T-cell (primary cell): ENCODE data around the gene CCL27. TPM values are rescaled to one million over a fixed set of nuclear protein-coding genes. Genes with fewer than 3 reads are reported as not detected.
"Not testable (repeated sequence)": the region's sequence is repeated elsewhere in the genome, so short reads cannot be mapped to it uniquely, and the experiment has no call there.

Experiments
- ATAC-seq, 4 experiments: fragments of 200-7000 bp in 3 of 4; fragments of 150-1000 bp in 1 of 4; cut with Tn5 transposase; replicated peaks in 1 of 4; 1 replicate in 3 of 4; 2 replicates in 1 of 4; pipeline ENCODE4 v1.10.0; 2021; ENCODE audit warnings: moderate library complexity in 3 of 4, mild to moderate bottlenecking in 2 of 4, moderate number of reproducible peaks in 1 of 4
- CTCF ChIA-PET, 2 donors: fragments of 300-600 bp; sonication (Branson Sonifier 250); formaldehyde crosslinking; loops; one replicate each; lab custom pipeline; 2022; ENCODE audit warnings: antibody characterized with exemption in 2 of 2; lab: Charles Lee
- POLR2A ChIA-PET, 2 donors: fragments of 300-600 bp; sonication (Branson Sonifier 250); formaldehyde crosslinking; loops; one replicate each; lab custom pipeline; 2022; ENCODE audit warnings: antibody characterized with exemption in 2 of 2; lab: Charles Lee
- DNase-seq, 35 experiments: peaks; one replicate each; pipeline versions ENCODE4 v3.0.0 to v3.0.0-alpha.2; 2013 to 2023
- H3K27ac ChIP-seq: one replicate; pipeline ENCODE4 v1.5.1; 2013; ENCODE audit warnings: low read length
- H3K27me3 ChIP-seq, 2 experiments: replicated peaks in 1 of 2; 1 replicate in 1 of 2; 2 replicates in 1 of 2; pipeline versions ENCODE4 v1.6.1 to v1.7.0; 2013; ENCODE audit warnings: low read length in 1 of 2, mixed read lengths in 1 of 2; ENCODE audit not compliant: control insufficient read depth in 2 of 2, insufficient read depth in 2 of 2; ENCODE audit errors: extremely low read depth in 1 of 2
- H3K36me3 ChIP-seq, 2 donors: 1 replicate in 1 of 2; 2 replicates in 1 of 2; pipeline versions ENCODE4 v1.6.1 to v1.7.0; 2013; ENCODE audit warnings: low read length in 1 of 2; ENCODE audit not compliant: control insufficient read depth in 2 of 2, insufficient read depth in 1 of 2; ENCODE audit errors: extremely low read depth in 1 of 2
- H3K4me1 ChIP-seq, 2 experiments: 1 replicate in 1 of 2; 2 replicates in 1 of 2; pipeline versions ENCODE4 v1.6.1 to v1.7.0; 2013; ENCODE audit warnings: low read length in 2 of 2, mixed read lengths in 1 of 2; ENCODE audit not compliant: insufficient read depth in 2 of 2, control insufficient read depth in 1 of 2; ENCODE audit errors: extremely low read depth in 1 of 2
- H3K4me3 ChIP-seq, 2 donors: 1 replicate in 1 of 2; 2 replicates in 1 of 2; pipeline versions ENCODE4 v1.5.1 to v1.7.0; 2013; ENCODE audit warnings: mild to moderate bottlenecking in 2 of 2, low read length in 1 of 2, moderate library complexity in 1 of 2; ENCODE audit not compliant: control insufficient read depth in 1 of 2; ENCODE audit errors: extremely low read depth in 1 of 2
- H3K9me3 ChIP-seq: 2 replicates; pipeline ENCODE4 v1.7.0; 2013
- H3K27ac Mint-ChIP-seq, 2 donors: one replicate each; pipeline ENCODE4 v1.8.0; 2020 to 2021; ENCODE audit warnings: mild to moderate bottlenecking in 2 of 2, mixed read lengths in 2 of 2
- H3K27me3 Mint-ChIP-seq, 2 donors: one replicate each; pipeline ENCODE4 v1.8.0; 2021 to 2022; ENCODE audit warnings: mixed read lengths in 2 of 2
- H3K36me3 Mint-ChIP-seq: one replicate; pipeline ENCODE4 v1.8.0; 2021; ENCODE audit warnings: mixed read lengths
- H3K4me1 Mint-ChIP-seq, 3 donors: one replicate each; pipeline ENCODE4 v1.8.0; 2020 to 2022; ENCODE audit warnings: mixed read lengths in 3 of 3, mild to moderate bottlenecking in 1 of 3
- H3K4me3 Mint-ChIP-seq, 3 donors: one replicate each; pipeline ENCODE4 v1.8.0; 2020 to 2022; ENCODE audit warnings: mild to moderate bottlenecking in 3 of 3, mixed read lengths in 3 of 3, moderate library complexity in 3 of 3
- H3K9me3 Mint-ChIP-seq, 3 donors: one replicate each; pipeline ENCODE4 v1.8.0; 2020 to 2022; ENCODE audit warnings: mixed read lengths in 3 of 3
- WGBS: methylation state at CpG from one replicate; pipeline ENCODE4 v1.1.5; 2013; ENCODE audit warnings: missing lambda C conversion rate; ENCODE audit not compliant: insufficient coverage; 5-methylcytosine and 5-hydroxymethylcytosine counted together
- total RNA-seq, 35 experiments: library from RNA in 6 of 35; stranded (reverse) in 6 of 35; fragments of 120-200 nt in 1 of 35; gene quantifications; one replicate each; pipeline versions ENCODE4 v1.2.1 to v1.2.4 and lab custom pipeline; 2013 to 2026

CCL27 gene
- total RNA-seq, 5 donors from 2014 or later (not counting 1 experiment from before 2014, with no cell fraction given), result not detected

DNA sequence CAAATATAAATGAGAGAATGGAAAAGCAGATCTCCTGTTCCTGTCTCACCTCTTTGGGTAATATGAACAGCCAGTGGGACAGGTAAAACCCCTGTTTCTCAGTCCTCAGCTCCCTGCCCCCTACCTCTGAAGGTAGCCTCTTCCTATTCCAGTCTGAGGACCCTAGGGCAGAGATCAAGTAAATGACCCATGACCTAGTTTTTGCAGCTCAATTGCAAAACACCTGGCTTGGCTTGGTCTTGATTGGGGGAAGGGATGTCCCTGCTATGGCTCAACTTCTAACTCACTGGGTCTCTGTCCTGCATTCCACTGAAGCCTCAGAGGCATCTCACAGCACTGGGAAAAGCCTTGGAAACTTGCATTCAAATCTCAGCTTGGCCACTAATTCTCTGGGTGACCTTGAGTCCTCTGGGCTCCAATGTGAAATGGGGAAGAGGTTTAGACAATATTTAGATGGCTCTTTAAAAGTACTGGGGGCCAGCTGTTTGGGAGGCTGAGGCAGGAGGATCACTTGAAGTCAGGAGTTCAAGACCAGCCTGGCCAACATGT lies 17.6 kb downstream of the CCL27 start:
- Mint-ChIP-seq H3K36me3 (peaks cover 19% of the 10 kb centered on the region), H3K27me3 (no peaks in the 10 kb centered on the region), H3K27ac (no peak overlapping the region), H3K9me3 (no peaks in the 10 kb centered on the region), H3K4me1 (peaks cover 26 to 38% (median 31%) of the 10 kb centered on the region in 3 donors), H3K4me3 (no peak overlapping the region)
- H3K9me3 ChIP-seq, result no peaks in the 10 kb centered on the region
- no peak overlapping the region for H3K4me3 ChIP-seq
- H3K27ac ChIP-seq, result no peak overlapping the region
- ChIA-PET CTCF (interaction anchor here in 1 of 2 donors (1.1 to 5.4 kb wide), 2 partner anchors 9 to 19 kb away, joined by 5 to 39 read pairs; partner anchors contain the start of gene CCL27), POLR2A (interaction anchor here in 1 of 2 donors (0.6 to 0.7 kb wide), 2 partner anchors 415 to 1547 kb away, joined by 4 read pairs; no protein-coding TSS in a partner anchor)
- ATAC-seq (no peak), DNase-seq (no peak)
- H3K27me3 ChIP-seq, result no peaks in the 10 kb centered on the region
- peaks cover 10 to 30% of the 10 kb centered on the region in 2 experiments for H3K4me1 ChIP-seq
- peaks cover 0 to 25% of the 10 kb centered on the region in 2 donors for H3K36me3 ChIP-seq

DNA sequence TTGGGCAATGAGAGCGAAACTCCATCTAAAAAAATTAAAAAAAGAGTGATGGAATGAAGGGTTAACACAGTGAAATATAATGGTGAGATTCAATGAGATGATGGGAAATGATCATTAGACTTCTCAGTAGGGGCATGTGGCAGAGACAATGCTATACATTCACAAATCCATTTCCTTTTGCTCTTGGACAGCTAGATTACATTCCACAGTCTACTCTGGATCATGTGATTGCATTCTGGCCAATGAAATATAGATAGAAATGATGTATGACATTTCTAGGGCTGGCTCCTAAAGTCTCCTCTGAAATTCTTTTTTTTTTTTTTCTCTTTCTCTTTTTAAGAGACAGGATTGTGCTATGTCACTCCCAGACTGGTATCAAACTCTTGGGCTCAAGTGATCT lies 19.8 kb downstream of the CCL27 start:
- CTCF ChIA-PET, result interaction anchor here in 1 of 2 donors (1.0 kb wide), 1 partner anchor 9 kb away, joined by 4 read pairs; no protein-coding TSS in a partner anchor
- ATAC-seq, result no peak
- Histone ChIP-seq H3K27ac (no peak overlapping the region), H3K9me3 (no peaks in the 10 kb centered on the region), H3K36me3 (peaks cover 0 to 4% of the 10 kb centered on the region in 2 donors), H3K27me3 (no peaks in the 10 kb centered on the region), H3K4me3 (no peak overlapping the region), H3K4me1 (peaks cover 10 to 27% of the 10 kb centered on the region in 2 experiments)
- Mint-ChIP-seq H3K4me1 (peaks cover 21 to 29% (median 25%) of the 10 kb centered on the region in 3 donors), H3K9me3 (no peaks in the 10 kb centered on the region), H3K4me3 (no peak overlapping the region), H3K27me3 (no peaks in the 10 kb centered on the region), H3K36me3 (peaks cover under 1% of the 10 kb centered on the region), H3K27ac (no peak overlapping the region)
- no peak for DNase-seq
- WGBS, result no CpG with 5 or more reads among the region's 1 CpG
- POLR2A ChIA-PET, result no interaction called here

DNA sequence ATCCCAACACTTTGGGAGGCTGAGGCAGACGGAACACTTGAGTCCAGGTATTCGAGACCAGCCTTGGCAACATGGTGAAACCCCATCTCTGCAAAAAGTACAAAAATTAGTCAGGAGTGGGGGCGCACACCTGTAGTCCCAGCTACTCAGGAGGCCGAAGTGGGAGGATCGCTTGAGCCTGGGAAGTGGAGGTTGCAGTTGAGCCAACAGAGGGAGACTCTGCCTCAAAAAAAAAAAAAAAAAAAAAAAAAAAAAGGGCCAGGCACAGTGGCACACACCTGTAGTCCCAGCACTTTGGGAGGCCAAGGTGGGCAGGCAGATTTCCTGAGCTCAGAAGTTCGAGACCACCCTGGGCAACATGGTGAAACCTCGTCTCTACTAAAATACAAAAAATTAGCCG lies 23.1 kb downstream of the CCL27 start:
- not testable (repeated sequence) for H3K27ac Mint-ChIP-seq, H3K9me3 ChIP-seq, H3K4me3 ChIP-seq, H3K27me3 Mint-ChIP-seq, ATAC-seq, H3K27ac ChIP-seq, H3K36me3 ChIP-seq, H3K36me3 Mint-ChIP-seq, DNase-seq, H3K27me3 ChIP-seq, H3K9me3 Mint-ChIP-seq
- Mint-ChIP-seq H3K4me3 (peak overlapping the region in 1 of 3 donors; percentile 89), H3K4me1 (peaks cover 22 to 36% (median 22%) of the 10 kb centered on the region in 3 donors)
- POLR2A ChIA-PET, result interaction anchor here (0.6 kb wide), 2 partner anchors 8 to 21 kb away, joined by 4 to 12 read pairs; no protein-coding TSS in a partner anchor
- peaks cover 13 to 34% of the 10 kb centered on the region in 2 experiments for H3K4me1 ChIP-seq
- CTCF ChIA-PET, result interaction anchor here (0.6 to 2.0 kb wide), 3 partner anchors 9 to 622 kb away, joined by 3 to 7 read pairs (median 6); no protein-coding TSS in a partner anchor
- no CpG with 5 or more reads among the region's 8 CpGs for WGBS

DNA sequence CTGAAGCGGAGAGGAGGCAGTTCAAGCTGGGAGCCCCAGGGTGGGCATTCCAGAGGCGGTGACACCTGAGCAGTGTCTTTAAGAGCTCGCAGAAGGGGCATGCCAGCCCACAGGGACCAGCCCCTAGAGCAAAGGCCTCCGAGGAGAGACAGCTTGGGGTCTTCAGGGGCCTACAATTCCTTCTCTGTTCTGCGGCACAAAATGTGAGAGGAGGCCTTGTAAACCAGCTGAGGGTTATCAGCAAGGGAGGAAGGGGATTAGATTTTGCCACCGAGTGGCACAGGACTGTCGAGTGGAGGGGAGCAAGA lies 24.4 kb downstream of the CCL27 start:
- peaks cover 8% of the 10 kb centered on the region for H3K36me3 Mint-ChIP-seq
- Histone ChIP-seq H3K27ac (peak overlapping the region; percentile 85), H3K9me3 (no peaks in the 10 kb centered on the region), H3K4me1 (peaks cover 13 to 40% of the 10 kb centered on the region in 2 experiments), H3K4me3 (peak overlapping the region; percentile 64 to 86), H3K36me3 (peaks cover 3 to 9% of the 10 kb centered on the region in 2 donors), H3K27me3 (no peaks in the 10 kb centered on the region)
- peaks cover 29 to 42% (median 30%) of the 10 kb centered on the region in 3 donors for H3K4me1 Mint-ChIP-seq
- H3K4me3 Mint-ChIP-seq, result peak overlapping the region; percentile 87 to 90 (median 89)
- DNase-seq (no peak), ATAC-seq (no peak)
- H3K9me3 Mint-ChIP-seq, result no peaks in the 10 kb centered on the region
- ChIA-PET CTCF (interaction anchor here (0.7 to 2.9 kb wide), 10 partner anchors 9 to 64 kb away, joined by 3 to 35 read pairs (median 6); partner anchors contain the start of genes CCL27 (in 2 of the 2), DCTN3 (in 1 of the 2) and GALT (in 1 of the 2)), POLR2A (interaction anchor here (0.9 to 2.1 kb wide), 7 partner anchors 9 to 494 kb away, joined by 3 to 10 read pairs (median 3); partner anchors contain the start of genes DCTN3 (in 1 of the 2), GALT (in 1 of the 2) and RPP25L (in 1 of the 2))
- H3K27me3 Mint-ChIP-seq, result no peaks in the 10 kb centered on the region
- 4% methylated on average over 7 of the region's 7 CpGs for WGBS
- H3K27ac Mint-ChIP-seq, result peak overlapping the region; percentile 96

DNA sequence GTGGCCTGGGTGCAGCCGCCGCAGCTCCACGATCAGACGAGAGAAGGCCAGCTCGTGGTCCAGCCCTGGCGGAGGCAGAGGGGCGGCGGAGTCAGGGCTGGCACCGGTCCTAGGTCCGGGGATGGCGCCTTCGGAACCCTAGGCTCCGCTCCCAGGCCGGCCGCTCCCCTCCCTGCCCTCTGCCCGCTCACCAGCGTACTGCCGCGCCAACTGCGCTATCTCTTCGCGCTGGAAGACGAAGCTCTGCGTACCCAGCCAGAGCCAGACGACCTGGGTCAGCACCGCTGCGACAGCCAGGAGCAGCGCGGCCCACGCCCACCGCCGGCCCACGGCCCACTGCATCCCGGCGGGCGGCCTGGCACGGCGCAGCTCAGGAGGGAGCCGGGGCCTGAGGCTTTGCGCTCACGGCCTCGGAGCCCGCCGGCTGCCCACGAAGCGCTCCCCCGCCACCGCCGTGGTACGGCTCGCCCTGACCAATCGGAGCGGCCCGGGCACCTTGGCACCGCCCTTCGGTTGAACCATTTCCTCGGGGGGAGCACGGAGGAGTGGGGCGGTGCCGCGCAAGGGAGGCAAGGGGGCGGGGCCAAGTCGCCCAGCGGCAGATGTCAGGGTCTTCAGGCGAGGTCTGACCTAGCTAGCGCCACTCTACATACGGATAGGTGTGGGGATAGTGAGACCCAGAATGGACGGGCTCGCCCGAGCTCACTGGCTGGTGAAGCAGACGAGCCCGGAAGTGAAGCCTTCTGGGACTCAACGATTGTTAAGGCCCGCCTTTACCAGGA lies 24.9 kb downstream of the CCL27 start, which contains the start of gene SIGMAR1:
Gene SIGMAR1, minus strand, starts transcription at position 432 of the 782 bp plus-strand sequence. Its CDS starts 90 bp downstream, at position 342.
- ChIA-PET POLR2A (interaction anchor here (0.6 to 2.1 kb wide), 9 partner anchors 9 to 493 kb away, joined by 3 to 10 read pairs (median 3); partner anchors contain the start of genes DCTN3 (in 1 of the 2), GALT (in 1 of the 2) and RPP25L (in 1 of the 2)), CTCF (interaction anchor here (0.7 to 2.9 kb wide), 10 partner anchors 9 to 65 kb away, joined by 3 to 35 read pairs (median 6); partner anchors contain the start of genes CCL27 (in 1 of the 2) and GALT (in 1 of the 2))
- WGBS, result under 1% methylated on average over 64 of the region's 74 CpGs
- Mint-ChIP-seq H3K36me3 (peaks cover 8% of the 10 kb centered on the region), H3K4me1 (peaks cover 29 to 42% (median 30%) of the 10 kb centered on the region in 3 donors), H3K27ac (peak within 1 kb of the TSS; percentile 96), H3K27me3 (no peaks in the 10 kb centered on the region), H3K9me3 (no peaks in the 10 kb centered on the region), H3K4me3 (peak within 1 kb of the TSS; percentile 87 to 90 (median 89))
- H3K4me3 ChIP-seq, result peak within 1 kb of the TSS; percentile 64 to 86
- DNase-seq, result peak; percentile 77 to 95 (median 88)
- H3K36me3 ChIP-seq, result peaks cover 3 to 9% of the 10 kb centered on the region in 2 donors
- H3K27ac ChIP-seq, result peak within 1 kb of the TSS; percentile 85
- no peaks in the 10 kb centered on the region for H3K27me3 ChIP-seq
- H3K4me1 ChIP-seq, result peaks cover 13 to 40% of the 10 kb centered on the region in 2 experiments
- H3K9me3 ChIP-seq, result no peaks in the 10 kb centered on the region
- peak; percentile 93 to 96 (median 94) for ATAC-seq
